Inflammatory macrophage treated with lipopolysaccharide for 1 hour (primary cell): ENCODE data around the gene UBE2E1.
"Not testable (repeated sequence)": the region's sequence is repeated elsewhere in the genome, so short reads cannot be mapped to it uniquely, and the experiment has no call there.

Experiments
- DNase-seq, 2 donors: peaks; one replicate each; pipeline ENCODE4 v3.0.0-alpha.2; 2020 to 2022

The UBE2E1 gene

DNA sequence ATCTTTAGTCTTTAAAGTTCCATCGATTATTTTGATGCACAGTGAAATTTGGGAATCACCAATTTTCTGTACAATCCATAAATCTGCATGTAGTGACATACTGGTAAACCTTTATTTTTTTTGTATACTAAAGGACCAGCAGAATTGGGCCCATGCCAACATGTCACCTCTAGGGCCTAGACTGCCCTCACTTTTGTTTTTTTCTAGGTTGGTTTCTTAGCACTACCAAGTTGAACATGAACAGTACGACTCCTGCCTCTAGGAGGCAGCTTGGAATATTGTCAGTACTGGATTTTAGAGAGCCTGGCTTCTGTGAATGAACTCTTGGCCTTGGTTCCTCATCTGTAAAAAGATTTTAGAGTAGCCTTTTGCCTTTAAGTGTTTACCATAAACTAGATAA is 78.7 kb downstream of the UBE2E1 start:
- no peak for DNase-seq

DNA sequence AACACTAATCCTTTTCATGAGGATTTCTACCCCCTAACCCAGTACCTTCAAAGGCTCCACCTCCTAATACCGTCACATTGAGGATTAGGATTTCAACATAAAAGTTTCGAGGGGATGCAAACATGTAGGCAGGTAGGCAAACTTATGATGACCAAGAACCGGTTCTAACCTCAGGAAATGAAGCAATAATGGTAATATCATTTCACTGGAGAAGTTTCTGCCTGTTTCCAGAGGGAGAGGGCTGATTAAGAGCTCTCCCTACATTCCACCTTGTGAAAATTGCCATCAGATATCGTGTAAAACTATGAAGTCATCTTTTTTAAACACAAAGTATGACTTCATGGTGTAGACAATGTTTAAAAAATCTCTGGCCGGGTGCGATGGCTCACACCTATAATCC is 79.5 kb downstream of the UBE2E1 start:
- DNase-seq = no peak

DNA sequence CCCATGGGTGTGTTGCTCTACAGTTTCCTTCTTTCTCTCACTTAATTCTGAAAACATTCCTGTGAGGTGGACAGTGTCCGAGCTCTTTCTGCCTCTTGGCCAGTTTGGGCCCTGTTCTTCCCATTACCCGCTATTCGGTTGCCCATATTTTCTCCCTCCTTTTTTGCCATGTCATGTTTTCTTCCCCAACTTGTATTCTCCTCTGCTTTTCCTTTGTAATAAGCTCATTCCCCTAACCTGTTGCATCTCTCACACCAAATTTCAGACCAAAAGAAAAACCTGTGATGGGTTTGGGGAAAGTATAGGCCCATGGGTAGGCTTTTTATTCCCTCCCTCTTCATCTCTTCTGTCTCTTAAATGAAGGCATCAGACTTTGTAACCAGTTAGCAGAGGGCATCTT is 80.6 kb downstream of the UBE2E1 start:
- DNase-seq = no peak

DNA sequence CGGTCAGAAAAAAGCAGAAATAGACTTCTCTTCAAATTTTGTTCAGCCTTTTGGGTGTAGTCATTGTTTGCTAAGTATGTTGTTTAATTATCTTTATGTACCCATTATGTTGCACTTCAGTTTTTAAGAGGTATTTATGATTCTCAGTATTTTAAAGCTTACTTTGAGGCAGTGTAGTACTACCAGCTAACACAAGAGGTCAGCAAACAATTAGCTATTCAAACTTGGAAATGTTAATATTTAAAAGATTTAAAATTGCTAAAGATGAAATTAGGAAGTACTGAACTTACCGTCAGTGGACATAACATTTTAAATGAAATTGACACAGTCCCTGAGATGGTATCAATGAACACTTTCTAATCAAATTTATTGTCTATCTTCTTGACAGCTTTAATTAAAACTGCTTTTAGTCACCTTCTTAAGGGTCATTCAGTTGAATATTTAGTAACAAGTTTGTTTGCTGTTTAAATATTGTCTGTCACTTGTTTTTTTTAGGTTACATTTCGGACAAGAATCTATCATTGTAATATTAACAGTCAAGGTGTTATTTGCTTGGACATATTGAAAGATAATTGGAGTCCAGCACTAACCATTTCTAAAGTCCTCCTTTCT is 83.0 kb downstream of the UBE2E1 start:
- DNase-seq = peak; percentile 24 to 73

DNA sequence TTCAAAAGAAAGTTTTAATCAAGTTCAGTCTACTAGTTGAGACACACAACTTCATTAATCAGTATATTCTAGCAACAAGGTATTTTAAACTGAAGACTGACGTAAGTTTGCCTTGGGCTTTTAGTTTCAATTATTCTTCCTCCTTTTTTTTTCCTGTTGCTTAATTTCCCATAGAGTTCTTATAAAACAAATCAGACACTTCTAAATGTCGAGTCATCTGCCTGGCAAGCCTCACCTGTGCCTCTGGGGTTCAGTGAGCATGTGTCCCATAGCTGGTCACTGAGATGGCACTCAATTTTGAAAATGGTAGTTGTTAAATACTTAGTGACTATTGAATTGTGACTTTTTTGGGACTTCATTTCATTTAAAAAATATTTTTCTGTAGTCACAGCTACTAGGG is 83.6 kb downstream of the UBE2E1 start:
- DNase-seq = peak; percentile 49 to 52

DNA sequence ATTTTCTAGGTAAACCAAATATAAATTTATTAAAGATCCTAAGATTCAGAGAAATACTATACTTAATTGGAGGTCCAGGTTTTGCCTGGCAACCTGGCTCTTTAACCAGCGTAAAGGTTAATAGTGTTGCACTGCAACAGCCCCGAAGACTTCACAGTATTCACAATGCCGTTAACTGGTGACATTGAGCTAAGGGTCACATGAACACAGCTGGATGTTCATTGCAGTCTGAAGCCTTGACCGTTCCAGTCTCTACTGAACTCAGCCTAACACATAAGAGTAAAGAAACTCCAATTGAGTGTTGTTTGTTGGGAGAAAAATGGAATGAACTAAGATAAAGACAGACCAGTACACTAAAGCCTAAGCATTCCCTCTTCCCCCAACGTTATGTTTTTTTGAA is 84.2 kb downstream of the UBE2E1 start:
- DNase-seq = no peak

DNA sequence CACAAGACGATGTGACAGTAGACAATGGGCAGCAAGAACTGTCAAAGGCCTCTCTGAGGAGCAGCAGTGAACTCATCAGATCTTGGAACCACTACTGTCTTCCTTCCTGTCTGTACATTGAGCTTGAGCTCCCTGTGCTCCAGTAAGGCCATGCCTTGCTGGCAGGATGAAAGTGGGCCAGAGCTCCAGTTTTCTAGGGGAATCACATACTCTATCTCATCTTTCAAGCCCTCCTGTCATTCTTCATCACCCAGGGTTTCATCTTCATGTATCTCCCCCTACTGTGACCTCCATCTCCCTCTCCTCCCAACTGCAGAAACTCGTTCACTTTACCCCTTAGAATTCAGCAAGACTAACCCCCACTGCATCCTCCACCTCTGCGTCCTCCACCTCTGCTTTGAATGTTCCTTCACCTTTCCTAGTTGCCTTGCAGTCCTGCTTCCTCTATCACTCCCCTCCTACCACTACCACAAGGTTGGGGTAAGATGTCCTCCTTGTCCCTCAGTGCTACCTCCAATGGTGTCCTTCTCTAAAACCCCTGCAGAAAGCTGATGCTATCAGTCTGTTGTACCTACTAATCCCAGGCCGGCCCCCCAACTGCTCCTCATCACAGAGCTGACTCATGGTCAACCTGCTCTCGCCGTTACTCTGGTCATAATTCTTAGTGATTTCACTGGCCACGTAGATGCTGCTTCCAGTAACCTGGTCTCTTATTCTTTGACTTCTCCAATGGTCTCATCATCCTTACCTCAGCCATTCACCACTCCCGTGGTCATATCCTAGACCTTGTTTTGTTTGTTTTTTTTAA is 88.7 kb downstream of the UBE2E1 start:
- DNase-seq = no peak

DNA sequence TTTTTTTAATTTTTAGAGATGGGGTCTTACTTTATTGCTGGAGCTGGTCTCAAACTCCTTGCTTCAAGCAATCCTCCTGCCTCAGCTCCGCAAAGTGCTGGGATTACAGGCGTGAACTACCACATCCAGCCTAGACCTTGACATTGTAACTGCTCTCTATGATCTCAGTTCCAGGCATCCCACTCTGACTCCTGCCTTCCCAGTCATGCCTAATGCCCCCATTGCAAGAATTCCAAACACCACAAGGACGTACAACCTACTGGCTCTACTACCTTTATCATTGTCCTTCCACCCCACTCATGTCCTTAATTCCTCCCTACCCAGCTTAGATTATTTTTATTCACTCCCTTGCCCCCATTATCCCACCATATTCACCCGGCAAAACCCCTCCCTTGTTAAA is 89.4 kb downstream of the UBE2E1 start:
- DNase-seq = no peak

DNA sequence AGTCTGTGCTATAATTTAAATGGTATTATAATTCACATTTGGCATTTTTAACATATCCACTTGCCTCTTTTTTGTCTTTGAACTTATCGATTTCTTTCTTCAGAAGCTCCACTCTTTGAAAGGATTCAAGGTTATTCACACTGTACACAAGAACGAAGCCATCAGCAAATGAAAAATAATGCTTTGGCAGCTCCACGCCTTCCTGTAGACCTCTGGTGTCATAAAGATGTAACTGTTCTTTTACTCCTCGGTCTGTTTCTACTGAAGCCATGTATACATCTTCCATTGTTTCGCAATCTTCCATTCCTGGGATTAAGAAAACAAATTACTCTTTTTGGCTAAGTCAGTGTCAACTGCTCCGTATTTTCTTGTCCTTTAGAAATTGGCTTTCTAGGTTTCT is 95.0 kb downstream of the UBE2E1 start:
- DNase-seq = no peak

DNA sequence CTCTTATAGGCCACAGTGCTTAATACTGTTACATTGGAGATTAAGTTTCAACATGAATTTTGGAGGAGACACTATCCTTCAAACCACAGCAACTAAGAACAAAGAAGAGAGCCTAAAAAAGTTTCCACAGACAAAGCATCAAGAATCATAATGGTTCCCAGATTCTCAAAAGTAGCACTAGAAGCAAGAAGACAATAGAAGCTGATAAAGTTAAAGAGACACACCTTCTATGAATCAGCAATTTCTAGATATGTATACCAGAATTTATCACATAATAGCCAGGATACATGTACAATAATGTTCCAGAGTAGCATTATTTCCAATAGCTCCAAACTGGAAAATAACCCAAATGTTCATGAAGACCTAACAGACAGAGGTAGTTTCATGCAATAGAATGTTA is 98.8 kb downstream of the UBE2E1 start:
- DNase-seq = no peak

DNA sequence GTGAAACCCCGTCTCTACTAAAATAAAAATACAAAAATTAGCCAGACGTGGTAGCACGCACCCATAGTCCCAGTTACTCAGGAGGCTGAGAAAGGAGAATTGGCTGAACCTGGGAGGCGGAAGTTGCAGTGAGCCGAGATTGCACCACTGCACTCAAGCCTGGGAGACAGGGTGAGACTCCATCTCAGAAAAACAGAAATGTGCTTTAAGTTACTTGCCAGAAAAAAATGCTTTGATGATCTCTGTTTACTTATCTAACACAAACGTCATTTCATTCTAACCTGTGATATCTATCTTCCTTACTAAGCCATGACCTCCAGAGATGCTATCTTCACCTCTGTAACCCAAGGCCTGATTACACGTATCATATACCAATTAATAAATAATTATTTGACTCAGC is 103.6 kb downstream of the UBE2E1 start:
- DNase-seq = no peak

DNA sequence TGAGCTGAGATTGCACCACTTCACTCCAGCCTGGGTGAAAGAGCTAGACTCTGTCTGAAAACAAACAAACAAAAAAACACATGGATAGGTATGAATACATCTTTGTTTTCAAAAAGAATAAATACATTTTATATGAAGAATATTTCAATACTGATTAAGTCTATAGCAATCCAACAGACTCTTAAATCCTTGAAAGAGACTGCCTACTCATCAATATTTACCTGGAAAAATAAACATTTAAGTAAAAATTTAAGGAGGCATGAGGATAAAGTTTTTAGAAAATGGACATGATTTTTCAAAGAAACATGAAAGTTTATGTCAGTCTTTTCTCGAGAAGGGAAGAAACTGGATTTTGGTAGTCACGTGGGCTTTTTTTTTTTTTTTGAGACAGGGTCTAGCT is 105.6 kb downstream of the UBE2E1 start:
- no peak for DNase-seq

DNA sequence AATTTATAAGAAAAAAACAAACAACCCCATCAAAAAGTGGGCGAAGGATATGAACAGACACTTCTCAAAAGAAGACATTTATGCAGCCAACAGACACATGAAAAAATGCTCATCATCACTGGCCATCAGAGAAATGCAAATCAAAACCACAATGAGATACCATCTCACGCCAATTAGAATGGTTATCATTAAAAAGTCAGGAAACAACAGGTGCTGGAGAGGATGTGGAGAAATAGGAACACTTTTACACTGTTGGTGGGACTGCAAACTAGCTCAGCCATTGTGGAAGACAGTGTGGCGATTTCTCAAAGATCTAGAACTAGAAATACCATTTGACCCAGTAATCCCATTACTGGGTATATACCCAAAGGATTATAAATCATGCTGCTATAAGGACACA is 106.6 kb downstream of the UBE2E1 start:
- DNase-seq = not testable (repeated sequence)

DNA sequence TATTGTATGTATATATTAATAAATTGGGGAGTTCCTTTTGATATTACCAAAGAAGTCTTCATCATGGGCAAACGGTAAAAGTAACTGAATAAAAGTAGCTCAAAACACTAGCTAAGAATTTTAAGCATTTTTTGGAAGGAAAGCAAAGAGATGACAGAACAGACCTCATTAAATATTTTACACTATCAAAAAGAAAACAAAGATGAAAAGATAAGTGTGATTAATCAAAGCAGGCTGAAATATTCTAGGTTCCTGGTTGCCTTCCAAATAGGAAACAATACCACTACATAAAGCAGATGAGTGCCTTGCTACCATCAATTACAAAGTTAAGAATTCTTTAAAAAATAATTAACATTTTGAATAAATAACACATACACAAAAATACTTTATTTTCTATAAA is 107.4 kb downstream of the UBE2E1 start:
- no peak for DNase-seq

DNA sequence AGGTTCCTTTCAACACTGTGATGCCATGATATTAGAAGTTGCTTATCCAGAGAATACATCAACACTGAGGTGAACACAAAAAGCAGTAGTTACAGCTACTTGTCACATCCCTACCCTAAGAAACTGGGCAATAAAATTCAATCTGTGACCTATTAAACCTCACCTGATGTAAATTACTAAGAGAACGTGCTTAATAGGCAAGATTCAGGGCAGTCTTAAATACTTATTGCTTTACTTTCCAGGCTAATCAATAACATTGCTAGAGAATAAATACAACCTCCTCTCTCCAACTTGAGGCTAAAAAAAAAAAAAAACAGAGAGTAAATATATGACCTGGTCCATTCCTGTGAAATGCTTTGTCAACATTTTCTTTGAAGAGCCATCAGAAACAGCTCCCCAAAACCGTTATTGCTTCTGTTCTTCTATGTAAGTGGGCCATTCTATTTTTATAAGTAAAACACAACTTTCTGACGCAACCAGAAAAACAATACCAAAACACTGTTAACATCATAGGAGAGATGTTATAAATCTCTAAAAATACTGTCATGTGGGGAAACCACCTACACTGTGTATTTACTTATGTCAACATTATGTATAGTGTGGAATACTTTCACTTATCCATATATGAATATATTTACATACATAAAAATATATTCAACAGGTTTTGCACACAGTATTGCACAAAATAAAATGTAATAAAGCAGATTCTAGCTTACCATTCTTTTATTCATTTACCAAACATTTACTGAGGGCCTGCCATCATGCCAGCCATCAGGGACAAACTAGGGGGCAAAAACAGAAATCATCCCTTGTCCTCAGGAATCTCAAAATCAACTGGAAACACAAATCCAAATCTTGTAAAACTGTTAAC is 108.4 kb downstream of the UBE2E1 start:
- DNase-seq = peak in 1 of 2 donors; percentile 26

DNA sequence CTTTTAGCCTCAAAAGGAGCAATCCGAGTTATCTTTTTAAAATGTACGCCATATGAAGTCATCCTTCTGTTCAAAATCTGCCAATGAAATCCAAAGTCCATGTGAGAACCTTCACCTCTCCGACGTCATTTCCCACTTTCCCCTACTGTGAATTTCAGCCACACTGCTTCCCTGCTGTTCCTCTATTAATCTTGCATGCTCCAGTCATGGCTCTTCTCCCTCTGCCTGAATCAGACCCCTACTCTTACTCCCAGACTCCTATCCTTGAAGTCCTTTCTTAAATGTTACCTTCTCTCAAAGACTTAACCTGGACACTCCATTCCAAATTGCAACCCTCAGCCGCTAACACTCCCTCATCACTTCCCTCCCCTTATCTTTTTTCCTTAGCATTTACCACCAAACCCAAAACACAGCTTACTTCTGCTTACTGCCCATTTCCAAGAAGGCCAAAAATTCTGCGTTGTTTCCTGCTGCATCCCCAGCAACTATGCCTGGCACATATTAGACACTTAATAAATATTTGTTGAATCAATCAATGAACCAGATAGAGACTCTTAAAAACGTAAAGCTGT is 109.9 kb downstream of the UBE2E1 start:
- DNase-seq = peak; percentile 37 to 46

DNA sequence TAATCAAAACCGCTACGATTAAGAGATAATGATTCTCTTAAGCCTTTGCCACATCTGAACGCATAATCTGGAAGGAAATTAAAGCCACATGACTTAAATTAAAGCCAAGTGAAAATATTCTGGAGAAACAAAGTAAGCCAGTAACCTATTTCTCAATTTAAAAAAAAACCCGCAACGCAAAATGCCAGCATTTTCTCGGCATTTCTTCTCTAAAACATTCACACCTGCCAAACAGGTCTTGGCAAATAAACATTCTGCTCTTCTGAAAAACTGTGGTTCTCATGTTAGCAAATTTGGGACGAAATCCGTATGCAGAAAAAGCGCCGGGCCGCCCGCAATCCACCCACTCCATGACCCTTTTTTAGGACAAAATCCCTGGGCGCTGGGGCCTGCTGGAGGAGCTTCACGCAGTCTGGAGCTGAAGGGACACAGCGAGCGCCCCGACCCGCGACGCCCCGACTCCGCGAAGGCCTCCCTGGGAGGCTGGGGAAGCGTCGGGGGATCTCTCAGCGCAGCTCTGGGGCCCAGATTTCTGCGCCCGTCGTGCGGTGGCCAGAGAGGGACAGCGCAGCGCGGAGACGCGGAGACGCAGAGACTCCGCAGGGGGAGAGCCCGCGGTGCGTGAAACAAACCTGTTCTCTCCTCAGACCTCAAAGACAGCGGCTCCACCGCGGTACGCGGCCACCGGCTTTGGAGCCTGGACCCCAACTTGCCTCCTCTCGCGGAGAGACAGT is 110.6 kb downstream of the UBE2E1 start:
- peak; percentile 18 to 21 for DNase-seq

DNA sequence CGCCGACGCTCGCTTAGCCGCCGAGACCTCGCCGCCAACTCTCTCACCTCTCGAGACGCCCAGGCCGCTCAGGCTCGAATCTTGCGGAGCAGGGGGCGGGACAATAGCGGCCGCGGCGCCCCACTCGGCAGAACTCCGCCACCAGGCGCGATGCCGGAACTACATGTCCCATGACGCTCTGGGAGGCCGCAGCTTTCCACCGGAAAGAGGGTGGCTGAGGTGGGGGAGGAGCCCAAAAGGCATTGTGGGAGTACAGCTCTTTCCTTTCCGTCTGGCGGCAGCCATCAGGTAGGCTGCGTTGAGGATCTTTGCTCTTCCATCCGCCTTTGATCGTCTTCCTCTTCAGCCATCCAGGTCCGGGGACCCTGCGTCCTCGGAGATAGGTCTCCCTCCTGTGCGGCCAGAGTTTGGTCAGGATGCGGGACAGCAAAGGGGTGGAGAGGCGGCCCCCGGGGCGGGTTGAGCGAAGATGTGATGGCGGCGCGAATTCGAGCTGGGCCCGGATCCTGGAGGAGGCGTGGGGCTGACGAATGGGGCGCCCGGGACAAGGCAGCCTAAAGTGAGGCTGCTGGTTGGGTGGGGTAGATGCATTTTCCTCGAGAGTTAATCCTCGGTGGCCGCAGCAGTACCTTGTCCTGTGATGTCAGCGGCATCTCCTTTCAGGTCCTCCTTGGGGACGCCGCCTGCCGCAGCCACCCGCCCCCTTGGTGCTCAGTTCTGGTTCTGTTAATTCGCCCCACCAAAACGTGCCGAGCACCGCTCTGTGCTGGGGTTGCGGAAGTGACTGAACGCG is 111.3 kb downstream of the UBE2E1 start, which contains the start of the genes NKIRAS1 and RPL15:
NKIRAS1 (minus strand) TSS at position 105 of the 793 bp plus-strand sequence. CDS start 6,086 bp downstream, outside the sequence.
RPL15 (plus strand) TSS at position 247 of the 793 bp plus-strand sequence. CDS start 728 bp downstream, outside the sequence.
- peak; percentile 96 for DNase-seq

DNA sequence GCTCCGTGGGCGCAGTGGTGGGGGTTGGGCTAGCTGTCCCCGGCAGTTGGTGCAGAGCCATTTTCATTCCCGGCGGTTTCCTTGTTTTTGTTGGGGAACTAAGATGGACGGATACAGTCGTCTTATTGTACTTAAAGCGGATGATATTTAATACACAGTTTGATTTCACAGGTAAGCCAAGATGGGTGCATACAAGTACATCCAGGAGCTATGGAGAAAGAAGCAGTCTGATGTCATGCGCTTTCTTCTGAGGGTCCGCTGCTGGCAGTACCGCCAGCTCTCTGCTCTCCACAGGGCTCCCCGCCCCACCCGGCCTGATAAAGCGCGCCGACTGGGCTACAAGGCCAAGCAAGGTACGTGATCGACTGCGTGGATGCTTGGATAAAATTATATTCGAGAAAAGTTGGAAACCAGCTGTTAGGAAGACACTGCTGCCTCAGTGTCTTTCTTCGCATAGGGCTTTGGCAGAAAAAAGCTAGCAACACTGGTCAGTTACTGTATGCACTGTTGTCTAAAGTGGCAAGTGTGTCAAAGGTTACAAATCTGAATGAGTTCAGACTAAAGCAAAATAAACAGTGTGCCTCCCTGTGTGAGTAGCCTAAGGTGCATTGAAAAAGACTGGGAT is 112.0 kb downstream of the UBE2E1 start:
- DNase-seq = peak; percentile 78 to 85

DNA sequence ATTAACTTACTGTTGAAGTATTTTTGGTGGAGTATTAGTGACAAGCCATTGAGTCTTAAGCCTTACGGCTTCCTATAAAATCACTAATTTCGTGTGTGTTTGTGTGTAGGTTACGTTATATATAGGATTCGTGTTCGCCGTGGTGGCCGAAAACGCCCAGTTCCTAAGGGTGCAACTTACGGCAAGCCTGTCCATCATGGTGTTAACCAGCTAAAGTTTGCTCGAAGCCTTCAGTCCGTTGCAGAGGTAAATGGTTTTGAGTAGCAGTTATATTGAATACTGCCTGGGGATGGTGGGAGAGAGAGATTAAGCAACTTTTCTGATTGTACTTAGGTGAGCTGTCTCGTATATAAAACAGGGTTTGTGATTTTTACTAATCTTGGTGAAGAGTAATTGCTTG is 112.6 kb downstream of the UBE2E1 start:
- DNase-seq = not testable (repeated sequence)

DNA sequence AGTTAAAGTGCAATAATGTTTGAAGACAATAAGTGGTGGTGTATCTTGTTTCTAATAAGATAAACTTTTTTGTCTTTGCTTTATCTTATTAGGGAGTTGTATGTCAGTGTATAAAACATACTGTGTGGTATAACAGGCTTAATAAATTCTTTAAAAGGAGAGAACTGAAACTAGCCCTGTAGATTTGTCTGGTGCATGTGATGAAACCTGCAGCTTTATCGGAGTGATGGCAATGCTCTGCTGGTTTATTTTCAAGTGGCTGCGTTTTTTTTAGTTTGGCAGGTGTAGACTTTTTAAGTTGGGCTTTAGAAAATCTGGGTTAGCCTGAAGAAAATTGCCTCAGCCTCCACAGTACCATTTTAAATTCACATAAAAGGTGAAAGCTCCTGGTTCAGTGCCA is 113.9 kb downstream of the UBE2E1 start:
- DNase-seq = no peak
